ENCODE results near the gene TMEM266. TPM values are rescaled to one million over a fixed set of nuclear protein-coding genes. Genes with fewer than 3 reads are reported as not detected.

TMEM266 gene
- total RNA-seq, 4 donors from 2014 or later = 0.17 to 0.40 TPM; not detected in 2

DNA sequence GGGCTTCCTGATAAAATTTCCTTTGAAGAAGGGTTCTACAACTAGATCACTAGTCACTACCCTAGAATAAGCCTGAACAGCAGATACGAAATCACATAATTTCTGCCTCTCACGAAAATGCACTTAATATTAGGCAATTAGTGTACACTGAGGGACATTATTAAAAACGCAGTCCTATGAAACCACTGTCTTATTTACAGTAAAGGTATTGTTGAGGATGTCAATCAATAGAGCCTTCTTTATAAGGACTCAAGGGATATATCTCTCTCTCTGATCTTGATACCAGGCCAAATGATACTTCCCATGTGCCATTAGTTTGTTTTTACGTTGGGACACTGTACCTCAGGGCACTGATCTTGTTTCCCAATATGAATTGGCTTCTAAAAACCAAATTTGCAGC is 191.9 kb downstream of the TMEM266 start:
- Histone ChIP-seq H3K4me3 (no peak overlapping the region), H3K27ac (replicated peaks in 1 of 4) (no peak overlapping the region), H3K4me1 (no peaks in the 10 kb centered on the region), H3K9me3 (no peaks in the 10 kb centered on the region), H3K36me3 (no peaks in the 10 kb centered on the region), H3K27me3 (no peaks in the 10 kb centered on the region)
- intact Hi-C loops (cut with DNase I) = no loop called here
- WGBS = 95% methylated on average over 4 of the region's 4 CpGs
- TF ChIP-seq POLR2A (IDR thresholded peaks at IDR 0.05; ENCODE audit: low read depth) (no peak), EP300 (IDR thresholded peaks at IDR 0.05) (no peak), POLR2AphosphoS5 (IDR thresholded peaks at IDR 0.05) (no peak)
- no peak for DNase-seq (ENCODE audit: extremely low spot score)

- WGBS = 96% methylated on average over 2 of the region's 2 CpGs
- intact Hi-C loops (cut with DNase I) = no loop called here
- Histone ChIP-seq H3K36me3 (no peaks in the 10 kb centered on the region), H3K4me3 (no peak overlapping the region), H3K9me3 (no peaks in the 10 kb centered on the region), H3K4me1 (no peaks in the 10 kb centered on the region), H3K27me3 (no peaks in the 10 kb centered on the region), H3K27ac (replicated peaks in 1 of 4) (no peak overlapping the region)
- TF ChIP-seq EP300 (IDR thresholded peaks at IDR 0.05) (no peak), POLR2A (IDR thresholded peaks at IDR 0.05; ENCODE audit: low read depth) (no peak), POLR2AphosphoS5 (IDR thresholded peaks at IDR 0.05) (no peak)
- TF ChIP-seq, protein P1, sequence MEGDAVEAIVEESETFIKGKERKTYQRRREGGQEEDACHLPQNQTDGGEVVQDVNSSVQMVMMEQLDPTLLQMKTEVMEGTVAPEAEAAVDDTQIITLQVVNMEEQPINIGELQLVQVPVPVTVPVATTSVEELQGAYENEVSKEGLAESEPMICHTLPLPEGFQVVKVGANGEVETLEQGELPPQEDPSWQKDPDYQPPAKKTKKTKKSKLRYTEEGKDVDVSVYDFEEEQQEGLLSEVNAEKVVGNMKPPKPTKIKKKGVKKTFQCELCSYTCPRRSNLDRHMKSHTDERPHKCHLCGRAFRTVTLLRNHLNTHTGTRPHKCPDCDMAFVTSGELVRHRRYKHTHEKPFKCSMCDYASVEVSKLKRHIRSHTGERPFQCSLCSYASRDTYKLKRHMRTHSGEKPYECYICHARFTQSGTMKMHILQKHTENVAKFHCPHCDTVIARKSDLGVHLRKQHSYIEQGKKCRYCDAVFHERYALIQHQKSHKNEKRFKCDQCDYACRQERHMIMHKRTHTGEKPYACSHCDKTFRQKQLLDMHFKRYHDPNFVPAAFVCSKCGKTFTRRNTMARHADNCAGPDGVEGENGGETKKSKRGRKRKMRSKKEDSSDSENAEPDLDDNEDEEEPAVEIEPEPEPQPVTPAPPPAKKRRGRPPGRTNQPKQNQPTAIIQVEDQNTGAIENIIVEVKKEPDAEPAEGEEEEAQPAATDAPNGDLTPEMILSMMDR (IDR thresholded peaks at IDR 0.05) = no peak
- DNase-seq (ENCODE audit: extremely low spot score) = no peak
Measured at GRCh38 chr15:76252249-76252648, 192.5 kb downstream of the TMEM266 start.

DNA sequence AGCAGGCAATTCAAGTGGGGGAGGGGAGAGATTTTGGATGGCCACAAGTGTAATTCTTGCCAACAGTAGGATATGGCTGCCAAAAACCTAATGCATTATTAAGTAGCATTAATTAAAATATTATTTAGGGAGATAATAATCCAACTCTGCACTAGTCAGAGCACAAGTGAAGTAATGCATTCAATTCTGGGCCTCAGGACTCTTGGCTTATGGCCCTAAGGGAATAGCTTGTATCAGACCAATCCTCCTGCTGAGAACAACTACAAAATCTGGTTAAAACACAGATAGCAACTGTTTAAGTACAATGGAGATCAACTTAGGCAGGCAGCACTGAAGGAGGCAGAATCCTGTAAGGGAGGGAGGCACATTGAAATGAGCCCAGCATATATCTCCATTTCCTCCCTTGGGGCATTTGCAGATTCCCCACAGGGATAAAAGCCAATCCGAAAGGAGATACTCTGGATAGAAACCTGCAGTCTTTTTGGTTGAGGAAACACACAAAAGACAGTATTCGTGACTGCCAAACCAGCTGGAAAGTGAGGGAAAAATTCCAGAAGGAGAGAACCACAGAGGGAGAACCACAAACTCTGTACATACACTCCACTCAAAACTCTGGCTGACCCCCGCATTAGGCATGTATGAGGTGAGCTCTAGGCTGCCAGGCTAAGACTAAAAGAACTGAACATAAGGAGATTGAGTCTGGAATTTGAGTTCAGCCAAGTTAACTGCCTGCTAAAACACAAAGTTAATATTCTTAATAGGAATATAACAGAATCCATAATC is 194.1 kb downstream of the TMEM266 start:
- H3K36me3 ChIP-seq = peaks cover 0 to 11% (median 11%) of the 10 kb centered on the region in 4 donors
- intact Hi-C loops (cut with DNase I) = no loop called here
- no peak overlapping the region for H3K27ac ChIP-seq (replicated peaks in 1 of 4)
- WGBS = 81% methylated on average over 3 of the region's 3 CpGs
- no peaks in the 10 kb centered on the region for H3K27me3 ChIP-seq
- H3K9me3 ChIP-seq = no peaks in the 10 kb centered on the region
- TF ChIP-seq POLR2AphosphoS5 (IDR thresholded peaks at IDR 0.05) (no peak), EP300 (IDR thresholded peaks at IDR 0.05) (no peak), POLR2A (IDR thresholded peaks at IDR 0.05; ENCODE audit: low read depth) (no peak)
- TF ChIP-seq, protein P1 (IDR thresholded peaks at IDR 0.05) = no peak
- no peak for DNase-seq (ENCODE audit: extremely low spot score)
- H3K4me3 ChIP-seq = no peak overlapping the region
- no peaks in the 10 kb centered on the region for H3K4me1 ChIP-seq

Other genes with a start within 250 kb of the TMEM266 start
- gene UBE2Q2, start 216.5 kb upstream of the TMEM266 start, total RNA-seq = 10 to 100 TPM; 64.3 to 76.7 (median 73.3) TPM
- 10 to 100 TPM; 10.4 to 23.8 (median 17.7) TPM for gene FBXO22, start 156.1 kb upstream of the TMEM266 start, total RNA-seq
- not detected for gene NRG4, start 47.6 kb upstream of the TMEM266 start, total RNA-seq